Vagina (tissue), 2 donors: ENCODE results near the gene MFAP3L.

ENCODE experiments used
- CTCF ChIP-seq, 3 experiments: fragments of 450-650 bp in 2 of 3; fragments of 200-600 bp in 1 of 3; sonication (generic) in 1 of 3; IDR thresholded peaks; one replicate each; pipeline ENCODE4 v1.5.1; 2017 to 2019; ENCODE audit warnings: antibody characterized with exemption in 3 of 3, mild to moderate bottlenecking in 2 of 3, moderate library complexity in 2 of 3
- POLR2A ChIP-seq, 2 donors: fragments of 450-650 bp; IDR thresholded peaks; one replicate each; pipeline ENCODE4 v1.6.1; 2017; ENCODE audit warnings: antibody characterized with exemption in 2 of 2, mild to moderate bottlenecking in 2 of 2, moderate library complexity in 2 of 2
- POLR2AphosphoS5 ChIP-seq, 2 donors: sonication (generic); formaldehyde crosslinking; IDR thresholded peaks; one replicate each; pipeline ENCODE4 v1.9.0; 2017; ENCODE audit warnings: antibody characterized with exemption in 2 of 2, mild to moderate bottlenecking in 2 of 2, low read depth in 1 of 2; ENCODE audit not compliant: insufficient read depth in 1 of 2

- no peak for TF ChIP-seq CTCF (IDR thresholded peaks at IDR 0.05)
- TF ChIP-seq POLR2A (IDR thresholded peaks at IDR 0.05), result no peak
- no peak for TF ChIP-seq POLR2AphosphoS5 (IDR thresholded peaks at IDR 0.05; ENCODE audit: insufficient read depth in 1 of 2, low read depth in 1 of 2)
These were observed 70.7 kb downstream of the MFAP3L start for GRCh38 chr4:169955521-169955920.
